Measurements from ENCODE around the gene SIVA1. TPM values are rescaled to one million over a fixed set of nuclear protein-coding genes. Genes with fewer than 3 reads are reported as not detected.

The SIVA1 gene
- total and polyA plus RNA-seq, 9 of the 15 experiments (the other 6 are each of a cell fraction or from before 2014, with no cell fraction given), result 4.2 to 186 (median 54.2) TPM

DNA sequence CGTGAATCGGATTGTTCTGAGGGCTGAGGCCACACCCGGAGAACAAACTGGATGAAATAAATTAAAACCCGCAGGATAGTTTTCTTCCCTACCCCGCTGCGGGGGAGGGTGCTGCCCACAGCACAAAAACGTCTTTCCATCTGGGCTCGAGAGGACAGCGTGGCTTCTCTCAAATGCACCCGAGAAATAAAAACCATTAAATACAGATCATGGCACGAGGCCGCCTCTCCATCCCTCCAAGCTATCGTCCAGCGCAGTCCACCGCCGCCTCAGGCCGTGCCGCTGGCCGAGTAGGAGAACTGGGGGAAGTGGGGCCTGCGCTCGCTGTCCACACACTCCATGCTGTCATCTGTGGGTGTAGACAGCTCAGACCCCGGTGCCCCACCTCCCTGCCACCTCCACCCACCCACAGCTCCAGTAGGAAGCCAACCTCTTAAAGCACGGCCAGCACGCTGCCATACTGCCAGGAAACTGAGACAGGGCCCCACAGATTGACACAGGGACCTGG lies 17.2 kb downstream of the SIVA1 start (continued):
- no peak for TF ChIP-seq CEBPZ (IDR thresholded peaks at IDR 0.05; ENCODE audit: borderline replicate concordance, low read depth, low read length)

DNA sequence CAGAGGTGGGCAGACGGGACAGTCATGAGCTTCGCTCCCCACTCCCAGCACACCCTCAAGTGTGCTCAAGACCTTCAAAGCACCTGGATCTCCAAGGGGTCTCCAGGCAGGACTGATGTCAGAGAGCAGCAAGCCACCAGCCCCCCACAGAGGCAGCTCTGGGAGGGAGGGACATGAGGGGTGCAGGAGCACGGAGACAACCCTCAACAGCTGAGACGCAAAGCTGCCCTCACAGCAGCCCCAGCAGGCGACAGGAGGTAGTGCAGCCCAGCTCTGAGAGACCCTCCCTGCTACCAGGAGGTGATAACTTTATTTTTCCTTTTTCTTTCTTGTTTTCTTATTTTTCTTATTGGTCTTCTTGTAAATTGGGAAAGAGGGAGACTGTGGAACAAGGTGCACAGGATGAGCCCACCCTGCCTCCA lies 17.9 kb downstream of the SIVA1 start:
- no peak for FAIRE-seq
- Histone ChIP-seq H3K79me2 (ENCODE audit: control insufficient read depth, insufficient read depth, low read length) (no peaks in the 10 kb centered on the region), H3K36me3 (ENCODE audit: control insufficient read depth, insufficient read depth, low read length) (peaks cover 57% of the 10 kb centered on the region; the same call in 1 of the 3 replicates), H4K20me1 (replicated peaks; ENCODE audit: control insufficient read depth, insufficient read depth, low read length) (no peaks in the 10 kb centered on the region), H3K4me2 (ENCODE audit: insufficient read depth, low read length) (no peak overlapping the region), H3K9me3 (replicated peaks; ENCODE audit: control insufficient read depth, insufficient read depth, low read depth, low read length) (peaks cover 6% of the 10 kb centered on the region; the same call in 1 of the 2 replicates), H3K4me3 (no peak overlapping the region), H3K27me3 (ENCODE audit: control insufficient read depth in 2 of 2, insufficient read depth in 2 of 2, low read length in 2 of 2) (no peaks in the 10 kb centered on the region), H3K9me1 (ENCODE audit: control insufficient read depth, insufficient read depth, low read length) (no peaks in the 10 kb centered on the region), H3K27ac (ENCODE audit: extremely low read depth, low read depth, low read length) (no peak overlapping the region), H3K4me1 (replicated peaks in 1 of 2; ENCODE audit: control insufficient read depth in 2 of 2, insufficient read depth in 2 of 2, low read length in 2 of 2) (peaks cover 6 to 42% of the 10 kb centered on the region in 2 experiments; a peak in 4 of 5 replicates), H2AFZ (ENCODE audit: low read depth, low read length) (no peak overlapping the region), H3K9ac (ENCODE audit: insufficient read depth in 1 of 2, low read depth in 2 of 2, low read length in 2 of 2) (no peak overlapping the region)
- WGBS (ENCODE audit: insufficient coverage, low coverage, missing lambda C conversion rate), result 94% methylated on average over 2 of the region's 5 CpGs
- in situ Hi-C loops (cut with MboI), result no loop called here
- BruUV-seq (replicated peaks), result no TSS peak
- ATAC-seq, result no peak
- ChIA-PET CTCF (ENCODE audit: low intra/inter-chr PET ratio) (no interaction called here), POLR2A (interaction anchor here (0.6 kb wide), 1 partner anchor 12 kb away, joined by 3 read pairs; no protein-coding TSS in a partner anchor)
- intact Hi-C loops (cut with micrococcal nuclease), result no loop called here
- DNase-seq (ENCODE audit: extremely low read depth in 1 of 4, low spot score in 3 of 4), result peak in 1 of 4 experiments; percentile 34
- TF ChIP-seq CBX3 (IDR thresholded peaks at IDR 0.05; ENCODE audit: borderline replicate concordance in 1 of 2, low read length in 2 of 2) (peak in 1 of 2 experiments; percentile 96; a peak in 2 of 3 replicates), CBX5 (IDR thresholded peaks at IDR 0.05; ENCODE audit: borderline replicate concordance, low read depth) (peak; percentile 74; the same call in 1 of the 2 replicates), ZNF263 (CRISPR knock-in tag; IDR thresholded peaks at IDR 0.05; ENCODE audit: borderline replicate concordance) (peak; percentile 58; the same call in 1 of the 2 replicates), TFAP4 (CRISPR knock-in tag; IDR thresholded peaks at IDR 0.05; ENCODE audit: borderline replicate concordance) (peak; percentile 77; the same call in 1 of the 2 replicates), TRIM28 (IDR thresholded peaks at IDR 0.05) (peak; percentile 76), ZNF764 (CRISPR knock-in tag; IDR thresholded peaks at IDR 0.05; ENCODE audit: low read depth) (peak; percentile 100), NFYB (IDR thresholded peaks at IDR 0.05; ENCODE audit: extremely low read depth, insufficient read length) (no peak)
- TF ChIP-seq, protein P1, sequence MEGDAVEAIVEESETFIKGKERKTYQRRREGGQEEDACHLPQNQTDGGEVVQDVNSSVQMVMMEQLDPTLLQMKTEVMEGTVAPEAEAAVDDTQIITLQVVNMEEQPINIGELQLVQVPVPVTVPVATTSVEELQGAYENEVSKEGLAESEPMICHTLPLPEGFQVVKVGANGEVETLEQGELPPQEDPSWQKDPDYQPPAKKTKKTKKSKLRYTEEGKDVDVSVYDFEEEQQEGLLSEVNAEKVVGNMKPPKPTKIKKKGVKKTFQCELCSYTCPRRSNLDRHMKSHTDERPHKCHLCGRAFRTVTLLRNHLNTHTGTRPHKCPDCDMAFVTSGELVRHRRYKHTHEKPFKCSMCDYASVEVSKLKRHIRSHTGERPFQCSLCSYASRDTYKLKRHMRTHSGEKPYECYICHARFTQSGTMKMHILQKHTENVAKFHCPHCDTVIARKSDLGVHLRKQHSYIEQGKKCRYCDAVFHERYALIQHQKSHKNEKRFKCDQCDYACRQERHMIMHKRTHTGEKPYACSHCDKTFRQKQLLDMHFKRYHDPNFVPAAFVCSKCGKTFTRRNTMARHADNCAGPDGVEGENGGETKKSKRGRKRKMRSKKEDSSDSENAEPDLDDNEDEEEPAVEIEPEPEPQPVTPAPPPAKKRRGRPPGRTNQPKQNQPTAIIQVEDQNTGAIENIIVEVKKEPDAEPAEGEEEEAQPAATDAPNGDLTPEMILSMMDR (IDR thresholded peaks at IDR 0.05 in 2 of 3, conservative IDR thresholded peaks at IDR 0.05 in 1 of 3; ENCODE audit: insufficient read depth in 2 of 3, low read depth in 1 of 3, low read length in 3 of 3), result peak; percentile 50 to 70 (median 51); a peak in 5 of 6 replicates
- TF ChIP-seq, protein P2, sequence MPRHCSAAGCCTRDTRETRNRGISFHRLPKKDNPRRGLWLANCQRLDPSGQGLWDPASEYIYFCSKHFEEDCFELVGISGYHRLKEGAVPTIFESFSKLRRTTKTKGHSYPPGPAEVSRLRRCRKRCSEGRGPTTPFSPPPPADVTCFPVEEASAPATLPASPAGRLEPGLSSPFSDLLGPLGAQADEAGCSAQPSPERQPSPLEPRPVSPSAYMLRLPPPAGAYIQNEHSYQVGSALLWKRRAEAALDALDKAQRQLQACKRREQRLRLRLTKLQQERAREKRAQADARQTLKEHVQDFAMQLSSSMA (CRISPR knock-in tag; IDR thresholded peaks at IDR 0.05), result no peak

Measured in K562 (cell line).